Thoracic aorta (tissue), 2 donors: ENCODE results near the gene C1orf159. TPM values are rescaled to one million over a fixed set of nuclear protein-coding genes. Genes with fewer than 3 reads are reported as not detected.

ENCODE experiments used
- ATAC-seq: fragments of 150-250 bp; one replicate; pipeline ENCODE4 v1.8.0; 2017; ENCODE audit warnings: low read depth; ENCODE audit not compliant: insufficient number of reproducible peaks, low FRiP score
- DNase-seq: peaks from one replicate; pipeline ENCODE4 v3.0.0-alpha.2; 2020; ENCODE audit warnings: low spot score
- H3K27ac ChIP-seq, 2 donors: fragments of 200-600 bp; sonication (generic); 1 replicate in 1 of 2; 2 replicates in 1 of 2; pipeline ENCODE4 v1.5.1; 2016; ENCODE audit warnings: mild to moderate bottlenecking in 2 of 2, moderate library complexity in 2 of 2
- H3K27me3 ChIP-seq: fragments of 200-600 bp; sonication (generic); replicated peaks from 2 replicates; pipeline ENCODE4 v1.6.0; 2016; ENCODE audit warnings: mild to moderate bottlenecking; ENCODE audit not compliant: insufficient read depth
- H3K36me3 ChIP-seq: fragments of 200-600 bp; sonication (generic); one replicate; pipeline ENCODE4 v1.5.1; 2016
- H3K4me1 ChIP-seq, 2 donors: fragments of 200-600 bp; sonication (generic); 1 replicate in 1 of 2; 2 replicates in 1 of 2; pipeline versions ENCODE4 v1.5.1 to v1.6.0; 2016; ENCODE audit warnings: low read depth in 2 of 2, mild to moderate bottlenecking in 1 of 2; ENCODE audit not compliant: control insufficient read depth in 1 of 2
- H3K4me3 ChIP-seq: fragments of 200-600 bp; sonication (generic); 2 replicates; pipeline ENCODE4 v1.5.1; 2016; ENCODE audit warnings: mild to moderate bottlenecking
- H3K9me3 ChIP-seq: fragments of 200-600 bp; sonication (generic); 2 replicates; pipeline ENCODE4 v1.5.1; 2016
- total RNA-seq, 2 donors: library from RNA; depleted of rRNA; stranded (reverse); fragments of >200 nt; gene quantifications; one replicate each; pipeline versions ENCODE4 v1.1.0 to v1.2.3, GENCODE V29; 2016
- TF ChIP-seq, protein P1 (sequence below): fragments of 200-600 bp; sonication (generic); IDR thresholded peaks from one replicate; pipeline ENCODE4 v1.5.1; 2019; ENCODE audit warnings: antibody characterized with exemption

C1orf159 gene
- total RNA-seq, 2 donors from 2014 or later: 10.8 to 21.2 TPM

DNA sequence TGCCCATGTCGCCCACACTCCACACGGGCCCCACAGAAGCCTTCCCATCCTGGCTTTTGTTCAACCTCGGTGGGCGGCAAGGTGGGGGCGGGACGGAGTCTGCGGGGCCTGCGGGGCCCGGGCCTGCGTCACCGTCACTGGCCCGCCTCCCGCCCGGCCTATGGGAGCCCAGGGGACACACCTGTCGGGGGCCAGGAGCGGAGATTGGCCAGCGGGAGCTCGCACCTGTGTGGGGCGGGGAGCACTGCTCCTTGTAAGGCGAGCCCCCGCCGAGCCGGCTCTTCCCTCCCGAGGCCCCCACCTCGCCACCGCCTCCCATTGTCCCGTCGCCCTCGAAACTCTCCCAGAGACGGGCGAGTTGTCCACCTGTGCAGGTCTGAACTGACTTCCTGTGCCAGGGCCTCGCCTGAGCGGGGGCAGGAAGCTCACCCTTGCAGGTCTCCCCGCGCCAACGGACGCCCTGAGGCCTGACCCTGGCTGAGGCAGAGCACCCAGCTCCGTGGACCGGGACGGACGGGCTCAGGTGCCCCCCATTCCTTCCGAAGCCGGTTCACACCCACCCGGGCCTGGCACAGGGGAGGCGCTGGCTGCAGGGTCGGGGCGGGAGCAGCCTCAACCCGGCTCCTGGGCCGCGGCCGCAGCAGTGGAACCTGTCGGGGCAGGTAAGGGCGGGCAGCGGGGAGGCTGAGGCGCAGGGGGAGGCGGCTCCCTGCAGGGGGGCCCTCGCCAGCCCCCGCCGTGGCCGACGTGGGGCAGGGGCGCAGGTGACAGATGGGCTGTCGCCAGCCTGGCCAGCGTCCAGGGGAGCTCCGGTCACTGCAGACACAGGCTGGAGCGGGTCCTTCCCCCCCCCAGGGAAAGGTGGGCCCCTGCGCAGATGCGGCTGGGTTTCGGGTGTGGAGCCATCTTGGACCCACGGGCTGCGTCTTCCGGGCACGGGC is 47.0 kb upstream of the C1orf159 start:
- Histone ChIP-seq H3K27ac (no peak overlapping the region), H3K4me1 (peaks cover 7 to 10% of the 10 kb centered on the region in 2 donors), H3K27me3 (no peaks in the 10 kb centered on the region), H3K36me3 (no peaks in the 10 kb centered on the region), H3K4me3 (no peak overlapping the region), H3K9me3 (no peaks in the 10 kb centered on the region)
- TF ChIP-seq, protein P1, sequence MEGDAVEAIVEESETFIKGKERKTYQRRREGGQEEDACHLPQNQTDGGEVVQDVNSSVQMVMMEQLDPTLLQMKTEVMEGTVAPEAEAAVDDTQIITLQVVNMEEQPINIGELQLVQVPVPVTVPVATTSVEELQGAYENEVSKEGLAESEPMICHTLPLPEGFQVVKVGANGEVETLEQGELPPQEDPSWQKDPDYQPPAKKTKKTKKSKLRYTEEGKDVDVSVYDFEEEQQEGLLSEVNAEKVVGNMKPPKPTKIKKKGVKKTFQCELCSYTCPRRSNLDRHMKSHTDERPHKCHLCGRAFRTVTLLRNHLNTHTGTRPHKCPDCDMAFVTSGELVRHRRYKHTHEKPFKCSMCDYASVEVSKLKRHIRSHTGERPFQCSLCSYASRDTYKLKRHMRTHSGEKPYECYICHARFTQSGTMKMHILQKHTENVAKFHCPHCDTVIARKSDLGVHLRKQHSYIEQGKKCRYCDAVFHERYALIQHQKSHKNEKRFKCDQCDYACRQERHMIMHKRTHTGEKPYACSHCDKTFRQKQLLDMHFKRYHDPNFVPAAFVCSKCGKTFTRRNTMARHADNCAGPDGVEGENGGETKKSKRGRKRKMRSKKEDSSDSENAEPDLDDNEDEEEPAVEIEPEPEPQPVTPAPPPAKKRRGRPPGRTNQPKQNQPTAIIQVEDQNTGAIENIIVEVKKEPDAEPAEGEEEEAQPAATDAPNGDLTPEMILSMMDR: no peak
- no peak for DNase-seq
- ATAC-seq: no peak

DNA sequence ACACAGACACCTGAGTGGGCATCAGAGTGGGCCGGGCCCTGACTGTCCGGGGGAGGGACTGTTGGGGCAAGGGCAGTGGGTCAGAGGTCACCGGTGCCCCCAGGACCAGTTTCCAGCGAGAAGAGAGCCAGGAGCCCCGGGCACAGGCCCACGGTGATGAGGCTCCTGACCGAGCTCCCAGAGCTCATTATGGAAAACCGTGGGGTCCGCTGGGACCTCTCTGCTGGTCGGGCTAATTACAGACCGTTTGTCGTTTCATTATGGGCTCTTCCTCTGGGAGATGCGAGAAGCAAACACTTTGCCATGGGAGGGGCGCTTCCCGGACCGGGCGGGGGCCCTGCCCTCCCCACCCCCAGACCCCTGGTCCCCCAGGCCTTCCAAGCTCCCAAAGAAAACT is 45.8 kb upstream of the C1orf159 start:
- peaks cover 7 to 10% of the 10 kb centered on the region in 2 donors for H3K4me1 ChIP-seq
- no peaks in the 10 kb centered on the region for H3K36me3 ChIP-seq
- ATAC-seq: no peak
- no peaks in the 10 kb centered on the region for H3K27me3 ChIP-seq
- no peaks in the 10 kb centered on the region for H3K9me3 ChIP-seq
- no peak overlapping the region for H3K27ac ChIP-seq
- H3K4me3 ChIP-seq: no peak overlapping the region
- TF ChIP-seq, protein P1: no peak
- no peak for DNase-seq

DNA sequence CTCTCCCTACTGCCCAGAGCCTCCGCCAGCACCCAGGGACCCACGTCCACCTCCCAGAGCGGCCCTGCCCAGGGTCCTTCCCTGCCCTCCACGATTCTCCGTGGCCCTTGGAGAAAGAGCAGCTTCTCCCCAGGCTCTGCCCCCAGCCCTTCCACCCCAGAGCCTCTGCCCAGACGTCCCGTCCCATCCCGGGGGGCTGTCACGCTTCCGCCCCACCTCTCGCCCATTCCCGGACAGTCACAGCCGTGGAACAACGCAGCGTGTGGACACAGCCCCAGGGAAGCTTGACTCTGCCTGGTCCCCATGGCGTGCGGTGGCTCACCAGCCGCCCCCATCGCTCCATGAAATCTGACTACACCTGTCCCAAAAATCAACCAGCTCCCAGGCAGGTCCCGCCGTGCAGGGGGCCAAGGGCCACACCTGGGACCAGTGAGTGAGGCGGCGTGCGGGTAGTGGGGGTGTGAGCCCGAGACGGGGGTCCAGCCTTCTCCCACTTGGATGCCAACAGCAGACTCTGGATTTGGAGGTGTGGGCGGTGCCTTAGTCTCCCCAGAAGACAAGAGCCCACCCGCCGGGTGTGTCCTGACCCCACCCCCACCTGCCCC is 45.3 kb upstream of the C1orf159 start:
- Histone ChIP-seq H3K9me3 (no peaks in the 10 kb centered on the region), H3K27me3 (no peaks in the 10 kb centered on the region), H3K36me3 (no peaks in the 10 kb centered on the region), H3K4me1 (peaks cover 7 to 10% of the 10 kb centered on the region in 2 donors), H3K4me3 (no peak overlapping the region), H3K27ac (no peak overlapping the region)
- DNase-seq (no peak), ATAC-seq (no peak)
- TF ChIP-seq, protein P1: no peak

DNA sequence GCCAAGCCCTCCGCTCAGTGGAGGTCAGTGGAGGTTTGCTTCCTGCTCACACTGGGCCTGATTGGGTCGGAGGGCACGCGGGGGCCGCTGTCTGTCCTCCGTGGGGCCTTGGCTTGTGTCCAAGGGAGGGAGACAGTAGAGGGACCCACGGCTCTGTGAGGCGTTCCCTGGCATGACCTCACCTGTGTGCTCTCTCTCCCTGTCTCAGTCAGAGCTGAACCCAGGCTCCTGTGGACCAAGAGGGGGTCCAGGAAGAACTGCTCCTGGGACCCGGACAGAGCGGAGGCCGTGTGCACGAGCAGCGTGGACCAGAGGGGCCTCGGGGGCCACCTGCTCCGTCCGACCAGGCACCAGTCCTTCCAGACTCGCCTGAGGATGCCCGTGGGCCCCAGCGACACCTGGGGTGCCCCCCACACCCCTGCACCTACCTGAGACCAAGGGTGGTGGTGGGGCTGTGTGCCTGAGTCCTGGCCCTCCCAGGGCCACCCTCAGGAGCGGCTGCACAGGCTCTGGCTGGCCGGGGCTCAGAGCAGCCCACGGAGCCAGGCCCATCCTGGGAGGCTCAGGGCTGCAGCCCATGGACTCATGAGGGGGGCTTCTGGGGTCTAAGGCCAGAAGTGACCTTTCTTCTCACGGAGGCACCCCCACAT is 44.5 kb upstream of the C1orf159 start:
- TF ChIP-seq, protein P1: no peak
- Histone ChIP-seq H3K36me3 (no peaks in the 10 kb centered on the region), H3K9me3 (no peaks in the 10 kb centered on the region), H3K27me3 (no peaks in the 10 kb centered on the region), H3K4me1 (peaks cover 7 to 10% of the 10 kb centered on the region in 2 donors), H3K27ac (no peak overlapping the region), H3K4me3 (no peak overlapping the region)
- DNase-seq (no peak), ATAC-seq (no peak)
